HCT116 (cell line): ENCODE results near the gene STH. TPM values are rescaled to one million over a fixed set of nuclear protein-coding genes. Genes with fewer than 3 reads are reported as not detected.

Source experiments
- ATAC-seq: fragments of 200-7000 bp; cut with Tn5 transposase; 2 replicates; pipeline ENCODE4 v1.9.1; 2020; ENCODE audit warnings: mild to moderate bottlenecking, moderate library complexity
- BruUV-seq: library from RNA; stranded (reverse); fragments of 400-500 nt; replicated peaks from 2 replicates; lab custom pipeline; 2021; lab: Mats Ljungman, UMichigan
- CTCF ChIA-PET: fragments of 300-600 bp; sonication (Branson Sonifier 250); formaldehyde crosslinking; loops from one replicate; lab custom pipeline; 2021; ENCODE audit warnings: antibody characterized with exemption; lab: Charles Lee
- POLR2A ChIA-PET: fragments of 300-600, 350-600 bp; sonication (Branson Sonifier 250); formaldehyde crosslinking; loops from one replicate; lab custom pipeline; 2021; ENCODE audit warnings: antibody characterized with exemption; lab: Charles Lee
- RAD21 ChIA-PET, 2 experiments: fragments of 300-600 bp; sonication (Branson Sonifier 250); formaldehyde crosslinking; loops; one replicate each; lab custom pipeline; 2023; ENCODE audit warnings: low total read pairs in 2 of 2; ENCODE audit not compliant: uncharacterized antibody in 2 of 2, unreplicated experiment in 2 of 2, low non-redundant PET in 1 of 2; lab: Charles Lee
- DNase-seq: peaks from one replicate; pipeline ENCODE4 v3.0.0-alpha.2; 2010; ENCODE audit warnings: low read depth, low spot score
- H2AFZ ChIP-seq: fragments of 200-600 bp; shearing (Covaris generic), sonication (generic); 2 replicates; pipeline ENCODE4 v1.6.1; 2017; ENCODE audit warnings: low read depth, mixed run types, mixed read lengths, antibody characterized with exemption, low read length; ENCODE audit not compliant: poor library complexity, severe bottlenecking
- H3K27ac ChIP-seq: 2 replicates; pipeline ENCODE4 v1.5.1; 2012; ENCODE audit warnings: low read depth, low read length
- H3K27me3 ChIP-seq: fragments of 200-600 bp; sonication (generic); 2 replicates; pipeline ENCODE4 v1.6.1; 2016; ENCODE audit warnings: mixed run types, low read length, mixed read lengths; ENCODE audit not compliant: insufficient read depth
- H3K36me3 ChIP-seq, 2 experiments: fragments of 200-500 bp in 1 of 2; fragments of 200-600 bp in 1 of 2; sonication (Bioruptor generic) in 1 of 2; sonication (generic) in 1 of 2; 2 replicates each; pipeline versions ENCODE4 v1.5.1 to v1.6.1; 2014 to 2016; ENCODE audit warnings: low read length in 2 of 2, inconsistent platforms in 1 of 2, mixed read lengths in 1 of 2, mixed run types in 1 of 2; ENCODE audit not compliant: insufficient read depth in 2 of 2, control insufficient read depth in 1 of 2
- H3K4me1 ChIP-seq, 2 experiments: fragments of 200-600 bp in 1 of 2; sonication (generic) in 1 of 2; 2 replicates each; pipeline versions ENCODE4 v1.5.1 to v1.6.1; 2012 to 2017; ENCODE audit warnings: low read length in 2 of 2, inconsistent platforms in 1 of 2, mild to moderate bottlenecking in 1 of 2, mixed read lengths in 1 of 2, mixed run types in 1 of 2, moderate library complexity in 1 of 2; ENCODE audit not compliant: insufficient read depth in 2 of 2, control insufficient read depth in 1 of 2
- H3K4me2 ChIP-seq: fragments of 200-600 bp; sonication (generic); 2 replicates; pipeline ENCODE4 v1.6.1; 2017; ENCODE audit warnings: mixed run types, low read length, mixed read lengths
- H3K4me3 ChIP-seq, 2 experiments: fragments of 200-600 bp in 1 of 2; sonication (generic) in 1 of 2; replicated peaks in 1 of 2; 2 replicates each; pipeline ENCODE4 v1.5.1; 2011 to 2016; ENCODE audit warnings: low read length in 2 of 2, control low read depth in 1 of 2, low read depth in 1 of 2, mild to moderate bottlenecking in 1 of 2, mixed read lengths in 1 of 2, mixed run types in 1 of 2
- H3K79me2 ChIP-seq: fragments of 200-600 bp; sonication (generic); 2 replicates; pipeline ENCODE4 v1.6.1; 2017; ENCODE audit warnings: mild to moderate bottlenecking, mixed run types, low read length, moderate library complexity, mixed read lengths; ENCODE audit not compliant: insufficient read depth
- H3K9ac ChIP-seq: fragments of 200-600 bp; sonication (generic); 2 replicates; pipeline ENCODE4 v1.6.1; 2016; ENCODE audit warnings: low read length, mixed read lengths
- H3K9me2 ChIP-seq: fragments of 200-600 bp; sonication (generic), shearing (Covaris generic); 2 replicates; pipeline ENCODE4 v1.6.1; 2017; ENCODE audit warnings: mixed run types, mild to moderate bottlenecking, moderate library complexity; ENCODE audit not compliant: insufficient read depth
- H3K9me3 ChIP-seq, 2 experiments: fragments of 200-500 bp in 1 of 2; fragments of 200-600 bp in 1 of 2; sonication (Bioruptor generic) in 1 of 2; sonication (generic) in 1 of 2; 2 replicates each; pipeline ENCODE4 v1.6.1; 2014 to 2017; ENCODE audit warnings: low read length in 2 of 2, mixed read lengths in 2 of 2, inconsistent platforms in 1 of 2, low read depth in 1 of 2, mild to moderate bottlenecking in 1 of 2, mixed run types in 1 of 2, moderate library complexity in 1 of 2; ENCODE audit not compliant: control insufficient read depth in 1 of 2, insufficient read depth in 1 of 2
- H4K20me1 ChIP-seq: fragments of 200-600 bp; sonication (generic), shearing (Covaris generic); 2 replicates; pipeline ENCODE4 v1.6.1; 2017; ENCODE audit warnings: mixed run types, mild to moderate bottlenecking, moderate library complexity; ENCODE audit not compliant: insufficient read depth
- CEBPB ChIP-seq: IDR thresholded peaks from 2 replicates; pipeline ENCODE4 v1.6.1; 2012; ENCODE audit warnings: low read depth
- CTCF ChIP-seq, 3 experiments: fragments of 200-600 bp in 1 of 3; sonication (generic) in 1 of 3; IDR thresholded peaks in 2 of 3; conservative IDR thresholded peaks in 1 of 3; 2 replicates each; pipeline ENCODE4 v1.5.1; 2012 to 2017; ENCODE audit warnings: low read depth in 2 of 3, low read length in 2 of 3, antibody characterized with exemption in 1 of 3, borderline replicate concordance in 1 of 3, control low read depth in 1 of 3, mild to moderate bottlenecking in 1 of 3, mixed read lengths in 1 of 3, mixed run types in 1 of 3, moderate library complexity in 1 of 3; ENCODE audit not compliant: insufficient read depth in 1 of 3
- ELF1 ChIP-seq: IDR thresholded peaks from 2 replicates; pipeline ENCODE4 v1.6.1; 2012; ENCODE audit warnings: low read depth, borderline replicate concordance
- EZH2 ChIP-seq: fragments of 200-600 bp; sonication (generic); IDR thresholded peaks from 2 replicates; pipeline ENCODE4 v1.6.1; 2017; ENCODE audit warnings: antibody characterized with exemption, mixed run types
- JUND ChIP-seq: IDR thresholded peaks from 2 replicates; pipeline ENCODE4 v1.6.1; 2012
- MAX ChIP-seq: IDR thresholded peaks from 2 replicates; pipeline ENCODE4 v1.6.1; 2012
- POLR2A ChIP-seq: IDR thresholded peaks from 2 replicates; pipeline ENCODE4 v1.7.0; 2011; ENCODE audit warnings: borderline replicate concordance; ENCODE audit not compliant: insufficient read depth, insufficient read length; ENCODE audit errors: extremely low read depth
- POLR2AphosphoS5 ChIP-seq: IDR thresholded peaks from 2 replicates; pipeline ENCODE4 v1.6.1; 2011; ENCODE audit warnings: mild to moderate bottlenecking, low read depth, low read length, moderate library complexity
- RAD21 ChIP-seq: IDR thresholded peaks from 2 replicates; pipeline ENCODE4 v1.6.1; 2012; ENCODE audit warnings: low read depth, mild to moderate bottlenecking
- REST ChIP-seq: IDR thresholded peaks from 2 replicates; pipeline ENCODE4 v1.6.1; 2012; ENCODE audit warnings: low read depth
- SIN3A ChIP-seq: IDR thresholded peaks from 2 replicates; pipeline ENCODE4 v1.6.1; 2012; ENCODE audit warnings: low read depth
- SP1 ChIP-seq: IDR thresholded peaks from 2 replicates; pipeline ENCODE4 v1.6.1; 2012; ENCODE audit warnings: low read depth
- SRF ChIP-seq: IDR thresholded peaks from 2 replicates; pipeline ENCODE4 v1.6.1; 2012; ENCODE audit warnings: low read depth
- TCF7L2 ChIP-seq: IDR thresholded peaks from 2 replicates; pipeline ENCODE4 v1.7.0; 2011; ENCODE audit warnings: borderline replicate concordance, inconsistent platforms; ENCODE audit not compliant: insufficient read depth, insufficient read length; ENCODE audit errors: extremely low read depth
- YY1 ChIP-seq: IDR thresholded peaks from 2 replicates; pipeline ENCODE4 v1.6.1; 2011; ENCODE audit warnings: low read length, low read depth, moderate library complexity, mild to moderate bottlenecking; ENCODE audit not compliant: insufficient replicate concordance; ENCODE audit errors: extremely low read depth
- ZBTB33 ChIP-seq: IDR thresholded peaks from 2 replicates; pipeline ENCODE4 v1.6.1; 2011; ENCODE audit warnings: mild to moderate bottlenecking, low read length, moderate library complexity; ENCODE audit not compliant: insufficient replicate concordance; ENCODE audit errors: extremely low read depth
- intact Hi-C: fragments of 100-400 bp; cut with micrococcal nuclease; formaldehyde crosslinking; loops from 2 replicates; pipeline ENCODE4 v1.10.0; 2022
- total RNA-seq: library from RNA; stranded (reverse); gene quantifications from one replicate; pipeline ENCODE4 v1.2.1, GENCODE V29; 2021; ENCODE audit not compliant: unreplicated experiment

The STH gene
- total RNA-seq, 1 experiment from 2014 or later = not detected

GRCh38 chr17:46046957-46047356 lies 47.9 kb downstream of the STH start:
- H3K9me2 ChIP-seq = no peaks in the 10 kb centered on the region
- intact Hi-C loops = no loop called here
- RAD21 ChIA-PET = no interaction called here
- CTCF ChIA-PET = no interaction called here
- peaks cover 0 to 9% of the 10 kb centered on the region in 2 experiments; a peak in 2 of 4 replicates for H3K4me1 ChIP-seq
- H3K36me3 ChIP-seq = peaks cover 40 to 49% of the 10 kb centered on the region in 2 experiments
- POLR2A ChIA-PET = no interaction called here
- H3K27ac ChIP-seq = no peak overlapping the region
- ATAC-seq = no peak
- H3K4me3 ChIP-seq = no peak overlapping the region
- no peaks in the 10 kb centered on the region for H3K9me3 ChIP-seq
- H3K4me2 ChIP-seq = no peak overlapping the region
- H3K79me2 ChIP-seq = peaks cover 23% of the 10 kb centered on the region; the same call in 1 of the 2 replicates
- no peak overlapping the region for H2AFZ ChIP-seq
- no peak for DNase-seq
- BruUV-seq = no TSS peak
- H4K20me1 ChIP-seq = peaks cover 13% of the 10 kb centered on the region; the same call in 1 of the 2 replicates
- H3K27me3 ChIP-seq = no peaks in the 10 kb centered on the region
- no peak overlapping the region for H3K9ac ChIP-seq
- TF ChIP-seq ELF1 (no peak), MAX (no peak), JUND (no peak), CEBPB (no peak), RAD21 (no peak), REST (no peak), EZH2 (no peak), TCF7L2 (no peak), CTCF (IDR thresholded peaks at IDR 0.05 in 2 of 3, conservative IDR thresholded peaks at IDR 0.05 in 1 of 3; ENCODE audit: borderline replicate concordance in 1 of 3, insufficient read depth in 1 of 3, low read depth in 2 of 3, low read length in 2 of 3) (no peak), ZBTB33 (no peak), YY1 (no peak), SP1 (no peak), SRF (no peak), POLR2AphosphoS5 (no peak), SIN3A (no peak), POLR2A (no peak)
